ENCODE data around the gene GDF9.

GRCh38 chr5:132866342-132867045, at the start of gene GDF9, which contains the start of gene UQCRQ:
- TF ChIP-seq EP300 (IDR thresholded peaks at IDR 0.05) (peak in 1 of 4 donors; percentile 83), POLR2A (IDR thresholded peaks at IDR 0.05) (peak; percentile 72 to 94 (median 85)), CTCF (IDR thresholded peaks at IDR 0.05) (peak in 5 of 6 experiments; percentile 13 to 48 (median 26)), POLR2AphosphoS5 (IDR thresholded peaks at IDR 0.05) (peak; percentile 94 to 98)

Measured in upper lobe of left lung (tissue), 4 donors.